ENCODE data around the gene DOCK6.

Gene DOCK6

DNA sequence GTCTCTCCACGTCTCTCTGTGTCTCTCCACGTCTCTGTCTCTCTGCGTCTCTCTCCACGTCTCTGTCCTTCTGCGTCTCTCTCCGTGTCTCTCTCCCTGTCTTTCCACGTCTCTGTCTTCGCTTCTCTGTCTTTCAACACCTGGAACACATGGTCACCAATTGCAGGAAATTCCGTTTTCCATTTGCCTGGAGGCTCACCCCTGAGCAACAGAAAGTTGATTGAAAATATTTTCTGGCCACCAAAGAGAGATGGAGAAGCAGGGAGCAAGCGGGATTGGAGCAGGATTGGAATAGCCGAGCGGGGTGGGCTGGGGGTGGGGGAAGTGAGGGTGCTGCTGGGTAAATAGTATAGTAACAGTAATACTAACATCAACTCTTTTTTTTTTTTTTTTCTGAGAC, 66.6 kb downstream of the DOCK6 start:
- TF ChIP-seq, protein P1, sequence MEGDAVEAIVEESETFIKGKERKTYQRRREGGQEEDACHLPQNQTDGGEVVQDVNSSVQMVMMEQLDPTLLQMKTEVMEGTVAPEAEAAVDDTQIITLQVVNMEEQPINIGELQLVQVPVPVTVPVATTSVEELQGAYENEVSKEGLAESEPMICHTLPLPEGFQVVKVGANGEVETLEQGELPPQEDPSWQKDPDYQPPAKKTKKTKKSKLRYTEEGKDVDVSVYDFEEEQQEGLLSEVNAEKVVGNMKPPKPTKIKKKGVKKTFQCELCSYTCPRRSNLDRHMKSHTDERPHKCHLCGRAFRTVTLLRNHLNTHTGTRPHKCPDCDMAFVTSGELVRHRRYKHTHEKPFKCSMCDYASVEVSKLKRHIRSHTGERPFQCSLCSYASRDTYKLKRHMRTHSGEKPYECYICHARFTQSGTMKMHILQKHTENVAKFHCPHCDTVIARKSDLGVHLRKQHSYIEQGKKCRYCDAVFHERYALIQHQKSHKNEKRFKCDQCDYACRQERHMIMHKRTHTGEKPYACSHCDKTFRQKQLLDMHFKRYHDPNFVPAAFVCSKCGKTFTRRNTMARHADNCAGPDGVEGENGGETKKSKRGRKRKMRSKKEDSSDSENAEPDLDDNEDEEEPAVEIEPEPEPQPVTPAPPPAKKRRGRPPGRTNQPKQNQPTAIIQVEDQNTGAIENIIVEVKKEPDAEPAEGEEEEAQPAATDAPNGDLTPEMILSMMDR (conservative IDR thresholded peaks at IDR 0.05; ENCODE audit: low read depth, low read length): no peak
- H3K36me3 ChIP-seq (ENCODE audit: insufficient read depth): no peaks in the 10 kb centered on the region
- H3K4me1 ChIP-seq (ENCODE audit: low read depth, poor library complexity, severe bottlenecking): peaks cover 6% of the 10 kb centered on the region
- H3K27me3 ChIP-seq (ENCODE audit: insufficient read depth, low read depth): no peaks in the 10 kb centered on the region
- no peaks in the 10 kb centered on the region for H4K20me1 ChIP-seq (ENCODE audit: insufficient read depth)
- no peak overlapping the region for H3K9ac ChIP-seq
- no peak overlapping the region for H3K27ac ChIP-seq
- no peaks in the 10 kb centered on the region for H3K79me2 ChIP-seq (ENCODE audit: insufficient read depth, low read depth)
- no peak overlapping the region for H3K4me3 ChIP-seq (IDR thresholded peaks at IDR 0.05; ENCODE audit: insufficient read depth, low read depth, low read length)
- H2AFZ ChIP-seq (ENCODE audit: low read depth): no peak overlapping the region
- no peak overlapping the region for H3K4me2 ChIP-seq

DNA sequence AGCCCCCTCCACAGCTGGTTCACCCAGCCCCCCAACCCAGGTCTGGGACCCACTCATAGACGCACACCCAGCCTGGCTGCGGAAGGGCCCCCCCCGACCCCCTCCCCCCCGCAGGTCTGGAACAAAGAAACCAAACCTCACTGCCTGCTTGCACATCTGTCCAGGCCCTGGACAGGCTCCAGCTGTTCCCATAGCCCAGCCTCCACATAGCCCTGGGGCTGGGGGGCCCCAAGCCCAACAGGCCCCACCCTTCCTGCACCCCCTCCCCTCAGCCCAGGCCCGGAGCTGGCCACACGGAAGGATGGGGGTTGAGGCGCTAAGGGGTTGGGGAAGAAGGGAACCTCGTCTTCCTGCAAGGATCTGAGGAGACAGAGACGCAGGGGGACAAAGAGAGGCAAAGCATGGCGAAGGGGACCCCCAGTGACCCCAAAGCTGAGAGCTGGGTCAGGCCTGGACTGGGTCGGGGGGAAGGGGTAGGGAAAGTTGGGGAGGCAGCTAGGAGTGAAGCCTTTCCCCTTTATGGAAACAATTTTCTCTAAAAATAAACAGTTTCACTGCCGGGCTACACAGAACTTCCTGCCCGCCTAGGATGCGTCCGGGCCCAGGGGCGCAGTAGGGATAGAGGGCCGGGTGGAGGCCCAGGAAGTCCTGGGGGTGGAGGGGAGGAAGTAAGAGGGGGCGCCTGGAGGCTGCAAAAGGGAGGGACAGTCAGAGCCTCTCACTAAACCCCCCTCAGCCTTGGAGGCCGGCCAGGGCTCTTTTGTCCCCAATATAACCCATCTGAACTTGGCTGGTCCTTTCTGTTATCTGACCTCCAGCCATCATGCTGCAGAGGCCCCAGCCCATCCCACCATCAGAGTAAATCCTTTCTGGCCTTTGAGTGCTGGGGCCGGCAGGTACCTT, 67.4 kb downstream of the DOCK6 start:
- TF ChIP-seq, protein P1 (conservative IDR thresholded peaks at IDR 0.05; ENCODE audit: low read depth, low read length): no peak
- H3K79me2 ChIP-seq (ENCODE audit: insufficient read depth, low read depth): no peaks in the 10 kb centered on the region
- H3K4me3 ChIP-seq (IDR thresholded peaks at IDR 0.05; ENCODE audit: insufficient read depth, low read depth, low read length): no peak overlapping the region
- H2AFZ ChIP-seq (ENCODE audit: low read depth): no peak overlapping the region
- no peaks in the 10 kb centered on the region for H4K20me1 ChIP-seq (ENCODE audit: insufficient read depth)
- peaks cover 6% of the 10 kb centered on the region for H3K4me1 ChIP-seq (ENCODE audit: low read depth, poor library complexity, severe bottlenecking)
- no peak overlapping the region for H3K4me2 ChIP-seq
- H3K9ac ChIP-seq: no peak overlapping the region
- no peaks in the 10 kb centered on the region for H3K27me3 ChIP-seq (ENCODE audit: insufficient read depth, low read depth)
- no peak overlapping the region for H3K27ac ChIP-seq
- H3K36me3 ChIP-seq (ENCODE audit: insufficient read depth): no peaks in the 10 kb centered on the region

DNA sequence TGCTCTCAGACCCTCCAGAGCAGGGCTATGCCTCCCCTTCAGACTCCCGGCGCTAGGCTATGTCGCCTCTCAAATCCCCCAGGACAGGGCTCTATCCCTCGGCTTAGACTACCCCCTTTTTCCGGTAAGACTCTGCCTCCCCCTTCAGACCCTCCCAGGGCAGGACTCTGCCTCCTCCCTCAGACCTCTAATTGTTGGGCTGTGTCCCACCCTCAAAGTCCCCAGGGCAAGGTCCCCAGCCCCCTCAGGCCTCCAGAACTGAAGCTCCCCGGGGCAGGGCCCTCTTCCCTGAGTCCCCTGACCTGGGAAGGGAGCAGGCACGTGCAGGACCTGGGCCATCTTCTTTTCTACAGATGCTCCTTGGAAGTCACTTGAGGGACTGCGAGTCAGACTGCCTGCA, 68.2 kb downstream of the DOCK6 start:
- no peaks in the 10 kb centered on the region for H3K27me3 ChIP-seq (ENCODE audit: insufficient read depth, low read depth)
- TF ChIP-seq, protein P1 (conservative IDR thresholded peaks at IDR 0.05; ENCODE audit: low read depth, low read length): no peak
- no peak overlapping the region for H3K27ac ChIP-seq
- no peak overlapping the region for H3K9ac ChIP-seq
- no peaks in the 10 kb centered on the region for H3K79me2 ChIP-seq (ENCODE audit: insufficient read depth, low read depth)
- no peaks in the 10 kb centered on the region for H4K20me1 ChIP-seq (ENCODE audit: insufficient read depth)
- H2AFZ ChIP-seq (ENCODE audit: low read depth): no peak overlapping the region
- H3K4me1 ChIP-seq (ENCODE audit: low read depth, poor library complexity, severe bottlenecking): peaks cover 6% of the 10 kb centered on the region
- H3K36me3 ChIP-seq (ENCODE audit: insufficient read depth): no peaks in the 10 kb centered on the region
- H3K4me2 ChIP-seq: no peak overlapping the region
- no peak overlapping the region for H3K4me3 ChIP-seq (IDR thresholded peaks at IDR 0.05; ENCODE audit: insufficient read depth, low read depth, low read length)

DNA sequence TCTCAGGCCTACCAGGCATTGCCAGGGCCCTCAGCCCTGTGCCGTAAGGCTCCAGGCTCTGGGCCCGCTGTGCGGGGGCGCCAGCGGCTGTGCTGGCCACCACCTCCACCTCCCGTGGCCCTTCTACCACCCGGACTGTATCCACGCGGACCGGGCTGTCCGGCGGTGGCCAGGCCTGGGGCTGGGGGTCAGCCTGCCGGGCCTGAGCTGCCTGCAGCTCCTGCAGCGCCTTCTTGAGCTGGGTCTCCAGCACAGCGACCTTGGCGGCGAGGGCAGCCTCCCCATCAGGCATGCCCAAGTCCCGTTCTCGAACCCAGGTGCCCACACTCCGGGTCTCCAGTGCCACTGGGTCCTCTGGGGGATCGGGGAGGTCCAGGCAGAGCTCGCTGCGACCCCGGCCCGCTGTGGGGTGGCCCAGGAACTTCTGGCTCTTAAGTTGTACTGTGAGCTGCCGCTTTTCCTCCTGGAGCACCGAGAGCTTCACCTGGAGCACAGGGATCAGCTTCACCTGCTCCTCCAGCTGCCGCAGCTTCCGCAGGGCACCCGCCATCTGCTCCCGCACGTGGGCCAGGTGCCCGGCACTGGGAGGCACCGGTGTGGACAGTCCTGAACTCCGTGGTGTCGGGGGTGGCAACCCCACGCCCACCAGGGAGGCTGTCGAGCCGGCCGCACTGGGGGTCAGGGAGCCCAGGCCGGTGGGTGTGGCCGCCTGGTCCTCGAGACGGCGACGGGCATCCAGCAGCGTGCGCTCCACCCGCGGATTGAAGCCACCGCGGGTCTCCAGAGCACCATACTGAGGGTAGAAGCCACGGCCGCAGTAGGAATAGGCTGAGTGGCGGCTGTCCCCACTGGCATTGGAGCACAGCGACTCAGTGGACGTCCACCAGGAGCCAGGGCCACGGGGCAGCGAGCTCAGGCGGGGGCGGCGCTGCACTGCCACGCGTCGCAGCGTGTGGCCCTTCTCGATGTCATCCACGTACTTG, 69.1 kb downstream of the DOCK6 start:
- Histone ChIP-seq H3K36me3 (ENCODE audit: insufficient read depth) (no peaks in the 10 kb centered on the region), H3K27me3 (ENCODE audit: insufficient read depth, low read depth) (no peaks in the 10 kb centered on the region), H3K27ac (no peak overlapping the region), H3K9ac (no peak overlapping the region), H4K20me1 (ENCODE audit: insufficient read depth) (no peaks in the 10 kb centered on the region), H3K4me2 (no peak overlapping the region), H3K4me1 (ENCODE audit: low read depth, poor library complexity, severe bottlenecking) (peaks cover 5% of the 10 kb centered on the region), H3K4me3 (IDR thresholded peaks at IDR 0.05; ENCODE audit: insufficient read depth, low read depth, low read length) (no peak overlapping the region), H3K79me2 (ENCODE audit: insufficient read depth, low read depth) (no peaks in the 10 kb centered on the region), H2AFZ (ENCODE audit: low read depth) (no peak overlapping the region)
- TF ChIP-seq, protein P1 (conservative IDR thresholded peaks at IDR 0.05; ENCODE audit: low read depth, low read length): no peak
